ENCODE data around the gene USF1. TPM values are rescaled to one million over a fixed set of nuclear protein-coding genes. Genes with fewer than 3 reads are reported as not detected.

USF1 gene
- total and polyA plus RNA-seq, 8 donors = 7.2 to 566 (median 60.5) TPM

- H3K9me3 ChIP-seq = no peaks in the 10 kb centered on the region
- TF ChIP-seq POLR2AphosphoS5 (IDR thresholded peaks at IDR 0.05) (no peak), POLR2A (IDR thresholded peaks at IDR 0.05) (no peak), CTCF (IDR thresholded peaks at IDR 0.05) (no peak), EP300 (IDR thresholded peaks at IDR 0.05) (no peak)
- H3K36me3 ChIP-seq = no peaks in the 10 kb centered on the region
- H3K4me3 ChIP-seq = no peak overlapping the region
- no peak overlapping the region for H3K27ac ChIP-seq
- no peak for DNase-seq
- H3K4me1 ChIP-seq = peaks cover 9 to 25% (median 13%) of the 10 kb centered on the region in 4 donors
- intact Hi-C loops (cut with DNase I; ENCODE audit: low total_unique reads) = loop anchor here (10.0 kb wide), 1 partner anchor 98 kb away; no protein-coding TSS in a partner anchor
- no peaks in the 10 kb centered on the region for H3K27me3 ChIP-seq
- 62 to 84% (median 68%) methylated on average over 3 of the region's 3 CpGs for WGBS, 5 donors
Measured at GRCh38 chr1:161092621-161093028, 46.8 kb upstream of the USF1 start.

- intact Hi-C loops (cut with DNase I; ENCODE audit: low total_unique reads) = loop anchor here (10.0 kb wide), 1 partner anchor 97 kb away; no protein-coding TSS in a partner anchor
- Histone ChIP-seq H3K4me3 (no peak overlapping the region), H3K27me3 (no peaks in the 10 kb centered on the region), H3K4me1 (peaks cover 4 to 25% (median 10%) of the 10 kb centered on the region in 4 donors), H3K27ac (no peak overlapping the region), H3K9me3 (no peaks in the 10 kb centered on the region), H3K36me3 (no peaks in the 10 kb centered on the region)
- 90 to 96% (median 92%) methylated on average over 7 of the region's 7 CpGs for WGBS, 5 donors
- TF ChIP-seq POLR2A (IDR thresholded peaks at IDR 0.05) (no peak), EP300 (IDR thresholded peaks at IDR 0.05) (no peak), CTCF (IDR thresholded peaks at IDR 0.05) (no peak), POLR2AphosphoS5 (IDR thresholded peaks at IDR 0.05) (no peak)
- no peak for DNase-seq
Measured at GRCh38 chr1:161091796-161092507, 46.2 kb upstream of the USF1 start.

GRCh38 chr1:161091093-161091492 is 45.3 kb upstream of the USF1 start:
- H3K27me3 ChIP-seq = no peaks in the 10 kb centered on the region
- H3K36me3 ChIP-seq = no peaks in the 10 kb centered on the region
- WGBS, 5 donors = 78 to 82% (median 79%) methylated on average over 5 of the region's 5 CpGs
- H3K27ac ChIP-seq = no peak overlapping the region
- DNase-seq = no peak
- H3K4me3 ChIP-seq = no peak overlapping the region
- H3K9me3 ChIP-seq = no peaks in the 10 kb centered on the region
- TF ChIP-seq POLR2A (IDR thresholded peaks at IDR 0.05) (no peak), EP300 (IDR thresholded peaks at IDR 0.05) (no peak), CTCF (IDR thresholded peaks at IDR 0.05) (no peak), POLR2AphosphoS5 (IDR thresholded peaks at IDR 0.05) (no peak)
- intact Hi-C loops (cut with DNase I; ENCODE audit: low total_unique reads) = loop anchor here (10.0 kb wide), 1 partner anchor 96 kb away; no protein-coding TSS in a partner anchor
- peaks cover 3 to 27% (median 15%) of the 10 kb centered on the region in 4 donors for H3K4me1 ChIP-seq

GRCh38 chr1:161090617-161091016 is 44.8 kb upstream of the USF1 start:
- no peak for TF ChIP-seq POLR2A (IDR thresholded peaks at IDR 0.05)
- TF ChIP-seq CTCF (IDR thresholded peaks at IDR 0.05) = no peak
- TF ChIP-seq POLR2AphosphoS5 (IDR thresholded peaks at IDR 0.05) = no peak
- no peak for TF ChIP-seq EP300 (IDR thresholded peaks at IDR 0.05)
- H3K27ac ChIP-seq = no peak overlapping the region
- WGBS, 5 donors = 67 to 87% (median 78%) methylated on average over 3 of the region's 3 CpGs
- no peak overlapping the region for H3K4me3 ChIP-seq
- no peaks in the 10 kb centered on the region for H3K27me3 ChIP-seq
- H3K36me3 ChIP-seq = no peaks in the 10 kb centered on the region
- intact Hi-C loops (cut with DNase I; ENCODE audit: low total_unique reads) = loop anchor here (10.0 kb wide), 1 partner anchor 96 kb away; no protein-coding TSS in a partner anchor
- no peak for DNase-seq
- H3K9me3 ChIP-seq = no peaks in the 10 kb centered on the region
- peaks cover 5 to 32% (median 18%) of the 10 kb centered on the region in 4 donors for H3K4me1 ChIP-seq

Data from stomach (tissue), 9 donors.